Neural crest cell (in vitro differentiated cells): Measurements from ENCODE around the gene USB1. TPM values are rescaled to one million over a fixed set of nuclear protein-coding genes. Genes with fewer than 3 reads are reported as not detected.

Experiments used
- DNase-seq: peaks from one replicate; pipeline ENCODE4 v3.0.0; 2021; ENCODE audit warnings: low read depth, mixed read lengths, low spot score
- H3K27ac Mint-ChIP-seq: one replicate; pipeline ENCODE4 v1.8.0; 2021; ENCODE audit warnings: mild to moderate bottlenecking, mixed read lengths; ENCODE audit not compliant: unreplicated experiment
- H3K27me3 Mint-ChIP-seq: 2 replicates; pipeline ENCODE4 v1.8.0; 2021; ENCODE audit warnings: low read depth, mild to moderate bottlenecking, mixed read lengths
- H3K36me3 Mint-ChIP-seq: 2 replicates; pipeline ENCODE4 v1.8.0; 2021; ENCODE audit warnings: low read depth, mild to moderate bottlenecking, mixed read lengths
- H3K4me1 Mint-ChIP-seq: 2 replicates; pipeline ENCODE4 v1.8.0; 2021; ENCODE audit warnings: mixed read lengths
- H3K4me3 Mint-ChIP-seq: one replicate; pipeline ENCODE4 v1.8.0; 2021; ENCODE audit warnings: mild to moderate bottlenecking, mixed read lengths
- H3K9me3 Mint-ChIP-seq: 2 replicates; pipeline ENCODE4 v1.8.0; 2021; ENCODE audit warnings: mixed read lengths
- total RNA-seq: library from RNA; stranded (reverse); gene quantifications from 2 replicates; pipeline ENCODE4 v1.2.1, GENCODE V29; 2021
- TF ChIP-seq, protein P1 (sequence below): fragments of 200-600 bp; sonication (generic); conservative IDR thresholded peaks from 2 replicates; pipeline ENCODE4 v1.5.0; 2021; ENCODE audit warnings: antibody characterized with exemption, mild to moderate bottlenecking

USB1 gene
- total RNA-seq, 1 donor from 2014 or later, result 74.8 TPM

DNA sequence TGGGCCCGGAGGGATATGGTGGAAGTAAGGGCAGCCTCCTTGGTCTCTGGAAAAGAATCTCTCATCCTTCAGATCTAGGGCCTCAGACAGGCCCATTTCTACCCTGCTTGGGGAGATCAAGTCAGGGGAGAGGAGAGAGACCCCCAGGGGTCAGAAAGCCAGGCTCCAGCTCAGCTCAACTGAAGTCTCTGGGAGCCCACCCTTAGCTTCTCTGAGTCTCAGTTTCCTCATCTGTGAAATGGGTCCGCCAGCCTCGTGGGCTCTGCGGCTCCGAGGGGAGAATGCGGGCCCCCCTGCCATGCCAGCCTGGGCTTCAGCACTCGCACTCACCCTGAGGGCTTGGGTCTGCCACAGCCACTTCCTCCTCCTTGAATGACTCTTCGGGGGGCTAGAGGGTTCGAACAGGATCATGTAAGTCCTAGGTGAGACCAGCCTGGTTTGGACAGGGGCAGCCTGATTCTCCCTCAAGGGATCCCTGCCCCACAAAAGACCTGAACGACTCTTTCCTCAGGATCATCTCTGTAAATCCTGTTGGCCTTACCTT, 37.0 kb upstream of the USB1 start:
- no peak for DNase-seq
- Mint-ChIP-seq H3K27ac (no peak overlapping the region), H3K4me1 (no peaks in the 10 kb centered on the region), H3K4me3 (no peak overlapping the region), H3K9me3 (no peaks in the 10 kb centered on the region), H3K36me3 (no peaks in the 10 kb centered on the region), H3K27me3 (no peaks in the 10 kb centered on the region)
- TF ChIP-seq, protein P1, sequence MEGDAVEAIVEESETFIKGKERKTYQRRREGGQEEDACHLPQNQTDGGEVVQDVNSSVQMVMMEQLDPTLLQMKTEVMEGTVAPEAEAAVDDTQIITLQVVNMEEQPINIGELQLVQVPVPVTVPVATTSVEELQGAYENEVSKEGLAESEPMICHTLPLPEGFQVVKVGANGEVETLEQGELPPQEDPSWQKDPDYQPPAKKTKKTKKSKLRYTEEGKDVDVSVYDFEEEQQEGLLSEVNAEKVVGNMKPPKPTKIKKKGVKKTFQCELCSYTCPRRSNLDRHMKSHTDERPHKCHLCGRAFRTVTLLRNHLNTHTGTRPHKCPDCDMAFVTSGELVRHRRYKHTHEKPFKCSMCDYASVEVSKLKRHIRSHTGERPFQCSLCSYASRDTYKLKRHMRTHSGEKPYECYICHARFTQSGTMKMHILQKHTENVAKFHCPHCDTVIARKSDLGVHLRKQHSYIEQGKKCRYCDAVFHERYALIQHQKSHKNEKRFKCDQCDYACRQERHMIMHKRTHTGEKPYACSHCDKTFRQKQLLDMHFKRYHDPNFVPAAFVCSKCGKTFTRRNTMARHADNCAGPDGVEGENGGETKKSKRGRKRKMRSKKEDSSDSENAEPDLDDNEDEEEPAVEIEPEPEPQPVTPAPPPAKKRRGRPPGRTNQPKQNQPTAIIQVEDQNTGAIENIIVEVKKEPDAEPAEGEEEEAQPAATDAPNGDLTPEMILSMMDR, result no peak

DNA sequence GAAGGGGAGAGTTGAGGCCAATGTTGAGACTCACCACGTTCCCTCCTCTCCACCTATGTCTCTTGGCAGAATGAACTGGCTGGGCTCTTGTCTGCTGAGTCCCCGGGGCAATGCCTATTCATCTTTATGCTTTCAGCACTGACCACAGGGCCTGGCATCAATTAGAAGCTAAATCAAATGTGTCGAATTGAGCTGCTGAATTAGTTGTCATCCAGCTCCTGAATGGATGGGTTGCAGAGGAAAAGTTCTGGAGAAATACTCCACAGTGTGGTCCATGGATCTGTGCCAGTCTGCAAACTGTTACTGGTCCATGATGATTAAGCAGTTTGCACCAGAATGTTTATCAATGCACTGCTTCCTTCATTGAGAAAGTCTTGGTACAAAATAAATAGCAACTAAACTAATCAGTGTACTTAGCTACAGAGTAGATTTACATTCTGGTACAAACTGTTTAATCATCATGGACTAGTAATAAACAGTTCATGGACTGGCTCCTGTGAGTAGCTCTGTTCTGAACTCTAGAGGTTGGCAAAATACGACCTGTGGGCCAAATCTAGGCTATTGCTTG, 34.9 kb upstream of the USB1 start:
- Mint-ChIP-seq H3K27ac (no peak overlapping the region), H3K27me3 (no peaks in the 10 kb centered on the region), H3K4me3 (no peak overlapping the region), H3K36me3 (no peaks in the 10 kb centered on the region), H3K9me3 (no peaks in the 10 kb centered on the region), H3K4me1 (no peaks in the 10 kb centered on the region)
- TF ChIP-seq, protein P1, result no peak
- no peak for DNase-seq

DNA sequence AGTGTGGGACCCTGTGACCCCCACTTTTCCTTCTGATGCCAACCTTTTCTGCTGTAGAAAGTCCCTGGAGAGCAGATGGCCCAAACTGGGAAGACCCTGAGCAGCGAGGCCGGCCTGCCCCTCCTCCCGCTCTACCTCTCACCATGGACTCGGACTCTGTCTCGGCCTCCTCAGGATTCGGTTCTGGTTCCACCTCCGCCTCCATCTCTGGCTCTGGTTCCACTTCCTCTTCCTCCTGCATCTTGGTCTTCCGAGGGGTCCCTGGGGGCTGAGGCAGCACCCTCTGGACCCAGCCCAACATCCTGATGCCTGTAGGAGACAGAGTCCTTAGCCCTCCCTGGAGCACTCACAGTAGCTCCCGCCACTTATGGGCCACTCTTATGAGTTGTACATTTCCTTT, 34.2 kb upstream of the USB1 start:
- Mint-ChIP-seq H3K4me1 (no peaks in the 10 kb centered on the region), H3K27ac (no peak overlapping the region), H3K9me3 (no peaks in the 10 kb centered on the region), H3K27me3 (no peaks in the 10 kb centered on the region), H3K36me3 (no peaks in the 10 kb centered on the region), H3K4me3 (no peak overlapping the region)
- no peak for DNase-seq
- TF ChIP-seq, protein P1, result no peak

DNA sequence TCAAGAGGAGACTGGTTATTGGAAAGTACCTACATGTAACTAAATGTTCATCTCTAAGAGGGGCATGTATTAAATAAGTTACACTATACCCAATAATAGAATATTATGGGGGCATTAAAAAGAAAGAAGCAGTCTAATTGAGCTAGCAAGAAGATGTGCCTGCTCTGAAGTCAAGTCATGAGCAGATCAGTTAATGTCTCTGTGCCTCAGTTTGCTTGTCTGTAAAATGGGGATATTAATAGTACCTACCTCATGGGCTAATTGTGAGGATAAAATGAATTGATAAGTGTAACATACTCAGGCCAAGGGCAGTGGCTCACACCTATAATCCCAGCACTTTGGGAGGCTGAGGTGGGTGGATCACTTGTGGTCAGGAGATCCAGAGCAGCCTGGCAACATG, 33.3 kb upstream of the USB1 start:
- no peak overlapping the region for H3K27ac Mint-ChIP-seq
- H3K27me3 Mint-ChIP-seq, result no peaks in the 10 kb centered on the region

DNA sequence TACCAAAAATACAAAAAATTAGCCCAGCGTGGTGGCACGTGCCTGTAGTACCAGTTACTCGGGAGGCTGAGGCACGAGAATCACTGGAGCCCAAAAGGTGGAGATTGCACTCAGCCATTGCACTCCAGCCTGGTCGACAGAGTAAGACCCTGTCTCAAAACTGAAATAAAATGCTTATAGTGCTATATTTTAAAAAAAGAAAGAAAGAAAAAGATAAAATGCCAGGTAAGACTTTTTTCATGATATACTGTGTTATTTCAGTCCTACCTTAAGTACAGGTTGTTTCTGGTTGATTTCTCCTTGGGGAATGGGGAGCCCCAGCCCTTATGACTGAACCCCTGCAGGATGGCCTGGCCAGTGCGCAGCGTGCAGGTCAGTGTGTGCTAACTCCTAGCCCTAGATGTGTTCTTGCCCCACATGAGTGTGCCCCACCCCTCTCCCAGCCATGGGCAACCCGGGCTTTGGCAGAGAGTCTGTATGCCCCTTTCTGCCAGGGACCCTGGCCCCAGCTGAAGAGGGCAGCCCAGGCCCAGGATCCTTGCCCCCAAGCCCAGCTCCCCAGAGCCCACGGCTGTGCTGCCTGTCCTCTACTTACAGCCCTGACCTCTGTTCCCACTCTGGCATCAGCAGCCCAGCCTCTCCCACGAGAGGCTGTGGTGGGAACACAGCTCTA, 31.6 kb upstream of the USB1 start:
- Mint-ChIP-seq H3K36me3 (no peaks in the 10 kb centered on the region), H3K4me1 (no peaks in the 10 kb centered on the region), H3K27ac (no peak overlapping the region), H3K27me3 (no peaks in the 10 kb centered on the region), H3K4me3 (no peak overlapping the region), H3K9me3 (no peaks in the 10 kb centered on the region)
- DNase-seq, result no peak
- TF ChIP-seq, protein P1, result no peak

More for the DNA sequence above, 33.3 kb upstream of the USB1 start:
- no peak for DNase-seq
- Mint-ChIP-seq H3K36me3 (no peaks in the 10 kb centered on the region), H3K9me3 (no peaks in the 10 kb centered on the region), H3K4me1 (no peaks in the 10 kb centered on the region), H3K4me3 (no peak overlapping the region)
- TF ChIP-seq, protein P1, result no peak
